Fibroblast of the aortic adventitia (primary cell): ENCODE data around the gene BTNL8. TPM values are rescaled to one million over a fixed set of nuclear protein-coding genes. Genes with fewer than 3 reads are reported as not detected.

Experiments
- DNase-seq: peaks from one replicate; pipeline ENCODE4 v3.0.0-alpha.2; 2010; ENCODE audit warnings: low read depth
- H3K4me3 ChIP-seq: 2 replicates; pipeline ENCODE4 v1.5.1; 2011; ENCODE audit warnings: low read depth, mild to moderate bottlenecking, control low read depth, low read length, moderate library complexity
- total RNA-seq: library from RNA; depleted of rRNA; stranded (reverse); fragments of >200 nt; gene quantifications from 2 replicates; pipeline ENCODE4 v1.2.3, GENCODE V29; 2012; ENCODE audit warnings: low replicate concordance
- TF ChIP-seq, protein P1 (sequence below): IDR thresholded peaks from 2 replicates; pipeline ENCODE4 v1.5.1; 2011; ENCODE audit warnings: mild to moderate bottlenecking, low read length, control low read depth, inconsistent platforms; ENCODE audit not compliant: insufficient read depth

BTNL8 gene
- total RNA-seq, 1 donor, result not detected

DNA sequence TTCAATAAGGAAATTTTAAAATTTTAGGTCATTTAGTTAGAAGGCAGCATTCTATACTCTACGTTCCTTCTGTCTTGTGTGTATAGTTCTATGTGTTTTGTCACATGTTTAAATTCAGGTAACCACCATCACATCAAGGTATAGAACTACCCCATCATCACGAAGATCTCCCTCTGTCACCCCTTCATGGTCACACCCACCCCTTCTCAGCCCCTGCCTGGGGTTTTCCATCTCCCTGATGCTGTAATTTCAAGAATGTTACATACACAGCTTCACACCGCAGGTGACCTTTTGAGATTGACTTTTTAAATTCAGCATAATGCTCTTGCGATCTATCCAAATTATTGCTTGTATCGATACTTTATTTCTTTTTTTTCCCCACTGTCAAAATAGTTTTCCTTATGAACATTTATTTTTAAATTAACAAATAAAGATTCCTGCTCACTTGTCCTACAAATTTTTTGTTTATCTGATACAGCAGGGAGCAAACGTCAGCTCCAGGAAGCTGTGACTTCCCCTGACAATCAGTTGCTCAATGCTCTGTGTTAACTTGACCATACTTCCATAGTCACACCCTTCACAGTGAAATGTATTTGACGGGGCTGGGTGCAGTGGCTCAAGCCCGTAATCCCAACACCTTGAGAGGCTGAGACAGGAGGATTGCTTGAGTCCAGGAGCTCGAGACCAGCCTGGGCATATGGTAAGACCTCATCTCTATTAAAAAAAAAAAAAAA, 10.2 kb downstream of the BTNL8 start:
- no peak for DNase-seq
- TF ChIP-seq, protein P1, sequence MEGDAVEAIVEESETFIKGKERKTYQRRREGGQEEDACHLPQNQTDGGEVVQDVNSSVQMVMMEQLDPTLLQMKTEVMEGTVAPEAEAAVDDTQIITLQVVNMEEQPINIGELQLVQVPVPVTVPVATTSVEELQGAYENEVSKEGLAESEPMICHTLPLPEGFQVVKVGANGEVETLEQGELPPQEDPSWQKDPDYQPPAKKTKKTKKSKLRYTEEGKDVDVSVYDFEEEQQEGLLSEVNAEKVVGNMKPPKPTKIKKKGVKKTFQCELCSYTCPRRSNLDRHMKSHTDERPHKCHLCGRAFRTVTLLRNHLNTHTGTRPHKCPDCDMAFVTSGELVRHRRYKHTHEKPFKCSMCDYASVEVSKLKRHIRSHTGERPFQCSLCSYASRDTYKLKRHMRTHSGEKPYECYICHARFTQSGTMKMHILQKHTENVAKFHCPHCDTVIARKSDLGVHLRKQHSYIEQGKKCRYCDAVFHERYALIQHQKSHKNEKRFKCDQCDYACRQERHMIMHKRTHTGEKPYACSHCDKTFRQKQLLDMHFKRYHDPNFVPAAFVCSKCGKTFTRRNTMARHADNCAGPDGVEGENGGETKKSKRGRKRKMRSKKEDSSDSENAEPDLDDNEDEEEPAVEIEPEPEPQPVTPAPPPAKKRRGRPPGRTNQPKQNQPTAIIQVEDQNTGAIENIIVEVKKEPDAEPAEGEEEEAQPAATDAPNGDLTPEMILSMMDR, result no peak
- no peak overlapping the region for H3K4me3 ChIP-seq

DNA sequence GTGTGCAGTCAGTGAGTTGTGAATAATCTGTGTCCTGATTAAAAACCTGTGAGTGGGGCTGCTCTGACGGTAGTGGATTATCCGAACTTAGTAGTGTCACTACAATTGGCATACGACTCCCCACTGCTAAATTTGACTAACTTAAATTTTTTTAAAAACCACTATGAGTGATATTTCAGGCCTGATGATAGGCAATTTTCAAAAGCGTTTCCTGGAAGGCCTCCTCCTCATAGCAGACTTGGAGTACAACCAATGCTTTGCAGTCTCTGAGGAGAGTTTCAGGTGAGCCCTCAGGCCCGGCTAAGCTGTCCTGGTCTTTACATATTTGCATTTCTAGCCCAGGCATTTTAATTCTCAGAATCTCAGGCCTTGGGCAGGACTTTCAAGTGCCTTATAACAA, 10.8 kb downstream of the BTNL8 start:
- no peak for DNase-seq
- TF ChIP-seq, protein P1, result no peak
- H3K4me3 ChIP-seq, result no peak overlapping the region

DNA sequence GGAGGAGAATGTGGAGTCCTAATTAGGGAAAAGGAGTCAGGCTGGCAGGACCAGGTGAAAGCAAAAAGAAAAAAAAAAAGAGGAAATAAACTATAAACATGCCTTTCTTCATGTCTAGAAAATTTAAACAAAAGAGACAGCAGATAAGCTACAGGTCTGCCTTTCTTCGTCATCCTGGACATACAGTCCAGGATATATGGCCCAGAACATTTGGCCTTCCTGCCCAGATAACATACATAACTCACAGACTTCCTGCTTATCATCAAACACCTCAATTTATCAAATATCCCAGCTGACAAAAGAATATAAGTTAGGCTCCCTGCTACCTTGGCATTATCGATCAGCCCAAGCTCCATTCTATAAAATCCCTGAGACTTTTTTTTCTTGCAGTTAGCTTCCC, 11.2 kb downstream of the BTNL8 start:
- no peak overlapping the region for H3K4me3 ChIP-seq
- no peak for DNase-seq
- TF ChIP-seq, protein P1, result no peak

DNA sequence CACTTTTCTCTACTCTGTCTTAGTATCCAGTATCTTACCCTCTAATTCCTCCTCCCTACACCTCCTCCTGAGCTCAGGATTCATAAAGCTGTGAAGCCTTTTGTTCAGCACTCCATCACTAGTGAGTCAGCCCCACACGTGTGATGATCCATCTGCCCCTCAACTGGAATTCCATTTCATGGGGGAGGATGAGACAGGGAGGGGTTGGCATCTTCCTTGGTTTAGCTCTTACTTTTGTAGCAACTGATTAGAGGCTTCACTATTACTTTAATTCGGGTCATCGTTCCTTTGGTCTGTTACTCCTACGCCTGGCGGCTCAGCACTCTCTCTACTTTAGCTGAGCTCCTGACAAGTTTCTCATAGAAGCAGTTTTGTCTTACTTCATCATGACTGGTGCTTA, 11.8 kb downstream of the BTNL8 start:
- TF ChIP-seq, protein P1, result no peak
- H3K4me3 ChIP-seq, result no peak overlapping the region
- DNase-seq, result no peak

DNA sequence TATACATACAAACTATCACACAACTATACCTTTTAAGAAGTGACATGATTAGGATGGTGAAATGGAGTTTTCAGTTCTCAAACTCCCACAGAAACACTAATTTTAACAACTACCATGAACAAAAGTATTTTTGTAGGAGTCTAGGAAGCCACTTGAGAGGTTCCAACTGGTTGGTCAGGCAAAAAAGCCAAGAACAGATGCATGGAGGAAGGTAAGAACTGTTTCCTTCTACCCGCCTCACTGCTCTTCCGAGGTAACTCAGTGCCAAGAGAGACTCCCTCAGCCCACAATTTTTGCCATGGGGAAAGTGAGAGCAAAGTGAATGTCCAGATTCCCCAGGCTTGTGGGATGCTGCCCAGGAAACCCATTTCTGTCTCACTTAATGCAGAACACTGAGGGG, 15.7 kb downstream of the BTNL8 start:
- TF ChIP-seq, protein P1, result no peak
- no peak for DNase-seq

DNA sequence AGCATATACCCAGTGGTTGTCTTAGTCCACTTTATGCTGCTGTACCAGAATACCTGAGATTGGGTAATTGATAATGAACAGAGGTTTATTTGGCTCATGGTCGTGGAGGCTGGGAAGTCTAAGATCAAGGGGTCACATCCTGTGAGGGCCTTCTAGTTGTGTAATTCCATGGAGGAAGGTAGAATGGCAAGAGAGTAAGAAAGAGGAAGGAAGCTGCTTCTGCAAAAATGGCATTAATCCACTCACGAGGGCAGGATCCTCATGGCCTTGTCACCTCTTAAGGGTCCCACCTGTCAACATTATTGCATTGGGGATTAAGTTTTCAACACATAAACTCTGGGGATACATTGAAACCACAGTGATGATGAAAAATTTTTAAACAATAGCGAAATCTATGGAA, 17.0 kb downstream of the BTNL8 start:
- H3K4me3 ChIP-seq, result no peak overlapping the region
- TF ChIP-seq, protein P1, result no peak
- DNase-seq, result no peak

More for the DNA sequence above, 15.7 kb downstream of the BTNL8 start:
- H3K4me3 ChIP-seq, result no peak overlapping the region

DNA sequence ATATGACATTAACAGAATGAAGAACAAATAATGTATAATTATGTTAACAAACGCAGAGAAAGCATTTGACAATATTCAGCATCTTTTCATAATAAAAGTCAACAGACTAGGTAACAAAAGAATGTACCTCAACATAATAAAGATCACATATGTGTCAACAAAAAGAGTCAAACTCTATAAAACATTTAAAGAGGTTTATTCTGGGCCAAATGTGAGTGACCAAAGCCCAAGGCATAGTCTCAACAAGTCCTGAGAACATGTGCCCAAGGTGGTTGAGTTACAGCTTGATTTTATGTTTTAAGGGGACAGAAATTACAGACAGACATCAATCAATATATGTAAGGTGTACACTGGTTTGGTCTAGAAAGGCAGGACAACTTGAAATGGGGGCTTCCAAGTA, 19.4 kb downstream of the BTNL8 start:
- no peak overlapping the region for H3K4me3 ChIP-seq
- DNase-seq, result no peak
- TF ChIP-seq, protein P1, result no peak
